Adrenal gland (tissue), 5 donors: ENCODE data around the gene ALPG.

Experiments used
- POLR2A ChIP-seq, 2 donors: fragments of 450-650 bp; IDR thresholded peaks; one replicate each; pipeline ENCODE4 v1.6.1; 2017; ENCODE audit warnings: antibody characterized with exemption in 2 of 2, mild to moderate bottlenecking in 2 of 2, moderate library complexity in 1 of 2
- TF ChIP-seq, protein P1 (sequence below), 6 experiments: fragments of 450-650 bp in 4 of 6; fragments of 200-600 bp in 2 of 6; sonication (generic) in 1 of 6; IDR thresholded peaks; 1 replicate in 5 of 6; 2 replicates in 1 of 6; pipeline versions ENCODE4 v1.5.1 to v1.8.0; 2016 to 2021; ENCODE audit warnings: antibody characterized with exemption in 6 of 6, mild to moderate bottlenecking in 2 of 6, moderate library complexity in 1 of 6
- donor health status: DM: no; HTN: no; CAD: no.

DNA sequence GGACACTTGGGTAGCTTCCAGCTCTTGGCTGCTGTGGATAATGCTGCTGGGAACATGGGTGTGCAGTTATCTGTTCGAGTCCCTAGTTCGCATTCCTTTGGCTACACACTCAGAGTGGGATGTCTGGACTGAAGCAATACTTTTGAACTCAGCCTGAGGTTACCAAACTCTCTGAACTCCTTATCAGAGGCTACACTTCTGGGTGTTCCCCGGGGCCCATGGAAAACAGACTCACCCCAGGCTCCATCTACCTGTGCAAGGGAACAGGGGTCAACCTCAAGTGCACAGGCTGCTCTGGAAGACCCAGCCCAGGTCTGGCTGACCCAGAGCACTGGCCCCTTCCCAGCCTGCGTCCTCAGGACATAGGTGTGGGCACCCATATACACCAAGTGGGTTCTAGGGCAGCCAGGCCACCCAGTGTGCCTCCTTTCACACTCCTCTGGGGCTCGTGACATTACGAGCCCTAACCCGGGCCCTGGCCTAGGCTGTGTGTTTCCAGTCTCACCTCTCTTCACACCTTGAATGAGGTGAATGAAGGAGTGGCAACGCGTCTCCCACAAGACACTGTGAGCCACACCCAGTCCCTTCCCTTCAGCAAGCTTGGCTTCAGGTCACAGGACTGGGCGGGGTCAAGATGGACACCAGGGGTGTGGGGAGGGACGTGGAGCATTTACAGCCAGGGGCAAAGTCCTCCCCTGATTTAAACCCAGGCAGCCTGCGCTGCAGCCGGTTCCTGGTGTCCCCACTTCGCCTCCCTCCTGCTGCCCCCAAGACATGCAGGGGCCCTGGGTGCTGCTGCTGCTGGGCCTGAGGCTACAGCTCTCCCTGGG lies 49.0 kb downstream of the ALPG start, which contains the start of gene ALPI:
- no peak for TF ChIP-seq POLR2A (IDR thresholded peaks at IDR 0.05)
- TF ChIP-seq, protein P1, sequence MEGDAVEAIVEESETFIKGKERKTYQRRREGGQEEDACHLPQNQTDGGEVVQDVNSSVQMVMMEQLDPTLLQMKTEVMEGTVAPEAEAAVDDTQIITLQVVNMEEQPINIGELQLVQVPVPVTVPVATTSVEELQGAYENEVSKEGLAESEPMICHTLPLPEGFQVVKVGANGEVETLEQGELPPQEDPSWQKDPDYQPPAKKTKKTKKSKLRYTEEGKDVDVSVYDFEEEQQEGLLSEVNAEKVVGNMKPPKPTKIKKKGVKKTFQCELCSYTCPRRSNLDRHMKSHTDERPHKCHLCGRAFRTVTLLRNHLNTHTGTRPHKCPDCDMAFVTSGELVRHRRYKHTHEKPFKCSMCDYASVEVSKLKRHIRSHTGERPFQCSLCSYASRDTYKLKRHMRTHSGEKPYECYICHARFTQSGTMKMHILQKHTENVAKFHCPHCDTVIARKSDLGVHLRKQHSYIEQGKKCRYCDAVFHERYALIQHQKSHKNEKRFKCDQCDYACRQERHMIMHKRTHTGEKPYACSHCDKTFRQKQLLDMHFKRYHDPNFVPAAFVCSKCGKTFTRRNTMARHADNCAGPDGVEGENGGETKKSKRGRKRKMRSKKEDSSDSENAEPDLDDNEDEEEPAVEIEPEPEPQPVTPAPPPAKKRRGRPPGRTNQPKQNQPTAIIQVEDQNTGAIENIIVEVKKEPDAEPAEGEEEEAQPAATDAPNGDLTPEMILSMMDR (IDR thresholded peaks at IDR 0.05) = no peak
